Fibroblast of the aortic adventitia (primary cell): ENCODE data around the gene PAQR4. TPM values are rescaled to one million over a fixed set of nuclear protein-coding genes. Genes with fewer than 3 reads are reported as not detected.

ENCODE experiments used
- DNase-seq: peaks from one replicate; pipeline ENCODE4 v3.0.0-alpha.2; 2010; ENCODE audit warnings: low read depth
- H3K4me3 ChIP-seq: 2 replicates; pipeline ENCODE4 v1.5.1; 2011; ENCODE audit warnings: low read depth, mild to moderate bottlenecking, control low read depth, low read length, moderate library complexity
- total RNA-seq: library from RNA; depleted of rRNA; stranded (reverse); fragments of >200 nt; gene quantifications from 2 replicates; pipeline ENCODE4 v1.2.3, GENCODE V29; 2012; ENCODE audit warnings: low replicate concordance
- TF ChIP-seq, protein P1 (sequence below): IDR thresholded peaks from 2 replicates; pipeline ENCODE4 v1.5.1; 2011; ENCODE audit warnings: mild to moderate bottlenecking, low read length, control low read depth, inconsistent platforms; ENCODE audit not compliant: insufficient read depth

The PAQR4 gene
- total RNA-seq, 1 donor = 13.8 TPM

DNA sequence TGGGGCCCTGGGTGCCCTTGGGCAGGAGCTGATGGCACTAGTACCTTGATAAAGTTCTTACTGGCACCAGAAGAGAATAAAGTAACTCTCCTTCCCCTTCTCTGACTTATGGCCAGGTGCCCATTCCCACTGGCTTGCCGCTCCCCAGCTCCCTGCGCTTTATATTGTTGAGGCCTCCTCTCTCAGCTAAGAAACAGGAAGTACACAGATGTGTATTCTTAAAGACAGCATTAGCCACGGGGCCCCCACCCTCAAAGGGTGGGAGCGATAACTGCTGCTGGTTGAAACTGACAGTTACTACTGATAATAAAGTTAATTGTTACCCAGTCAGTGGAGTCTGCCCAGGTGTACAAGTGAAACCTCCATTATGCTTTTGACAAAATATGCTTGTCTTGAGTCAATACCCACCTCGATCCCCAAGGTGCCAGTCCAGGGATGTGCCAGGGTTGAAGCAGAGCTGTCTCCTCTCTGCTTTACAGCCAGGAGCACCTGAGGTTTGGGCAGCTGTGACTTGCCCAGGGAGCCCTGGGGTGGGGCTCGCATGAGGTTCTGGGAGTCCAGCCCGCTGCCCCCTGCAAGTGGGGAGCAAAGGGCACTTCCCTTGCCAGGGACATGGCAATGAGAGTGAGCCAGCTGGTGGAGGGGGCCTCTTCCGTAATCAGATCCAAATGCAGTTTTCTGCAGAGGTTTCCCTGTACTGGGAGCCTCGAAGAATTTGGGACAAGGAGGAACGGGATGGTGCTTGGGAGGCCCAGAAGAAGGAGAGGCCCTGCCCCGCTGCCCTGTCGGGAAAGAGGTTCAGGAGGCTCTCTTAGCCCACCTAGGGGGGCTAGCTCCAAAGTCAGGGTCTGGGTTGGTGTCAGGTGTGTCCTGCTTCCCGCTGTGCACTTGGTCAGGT is 38.2 kb downstream of the PAQR4 start:
- no peak for DNase-seq
- no peak overlapping the region for H3K4me3 ChIP-seq
- TF ChIP-seq, protein P1, sequence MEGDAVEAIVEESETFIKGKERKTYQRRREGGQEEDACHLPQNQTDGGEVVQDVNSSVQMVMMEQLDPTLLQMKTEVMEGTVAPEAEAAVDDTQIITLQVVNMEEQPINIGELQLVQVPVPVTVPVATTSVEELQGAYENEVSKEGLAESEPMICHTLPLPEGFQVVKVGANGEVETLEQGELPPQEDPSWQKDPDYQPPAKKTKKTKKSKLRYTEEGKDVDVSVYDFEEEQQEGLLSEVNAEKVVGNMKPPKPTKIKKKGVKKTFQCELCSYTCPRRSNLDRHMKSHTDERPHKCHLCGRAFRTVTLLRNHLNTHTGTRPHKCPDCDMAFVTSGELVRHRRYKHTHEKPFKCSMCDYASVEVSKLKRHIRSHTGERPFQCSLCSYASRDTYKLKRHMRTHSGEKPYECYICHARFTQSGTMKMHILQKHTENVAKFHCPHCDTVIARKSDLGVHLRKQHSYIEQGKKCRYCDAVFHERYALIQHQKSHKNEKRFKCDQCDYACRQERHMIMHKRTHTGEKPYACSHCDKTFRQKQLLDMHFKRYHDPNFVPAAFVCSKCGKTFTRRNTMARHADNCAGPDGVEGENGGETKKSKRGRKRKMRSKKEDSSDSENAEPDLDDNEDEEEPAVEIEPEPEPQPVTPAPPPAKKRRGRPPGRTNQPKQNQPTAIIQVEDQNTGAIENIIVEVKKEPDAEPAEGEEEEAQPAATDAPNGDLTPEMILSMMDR = no peak

DNA sequence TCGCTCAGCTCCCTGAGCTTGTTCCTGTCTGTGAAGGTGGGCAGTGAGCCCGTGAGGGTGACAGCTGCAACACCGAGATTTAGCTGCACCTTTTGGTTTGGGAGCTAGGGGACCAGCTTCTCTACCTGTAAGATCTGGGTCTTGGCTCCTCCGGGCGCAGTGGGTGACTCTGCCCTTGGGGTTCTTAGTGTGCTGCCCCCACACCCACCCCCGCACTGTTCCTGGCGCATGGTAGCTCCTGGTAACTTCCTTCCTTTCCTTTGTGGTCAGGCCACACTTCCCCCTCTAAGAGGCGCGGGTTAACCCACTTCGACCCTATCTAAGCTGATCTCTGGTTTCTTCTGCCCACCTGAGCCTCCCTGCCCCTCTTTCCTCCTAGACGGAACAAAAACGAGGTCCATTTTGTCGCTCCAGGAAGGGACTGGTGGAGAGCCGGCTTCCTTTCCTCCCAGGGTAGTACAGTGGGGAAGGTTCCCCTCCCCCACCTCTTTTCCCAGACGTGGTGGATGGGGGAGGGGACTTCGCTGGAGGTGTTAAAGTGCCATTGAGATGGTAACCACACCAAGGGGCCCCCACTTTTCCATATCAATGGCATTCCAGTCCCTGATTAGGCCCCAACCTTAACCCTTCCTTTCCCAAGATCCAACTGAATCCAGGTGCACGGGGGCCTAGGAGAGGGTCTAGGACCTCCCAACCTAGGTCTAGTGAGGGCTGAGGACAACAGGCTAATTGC is 39.0 kb downstream of the PAQR4 start:
- TF ChIP-seq, protein P1 = no peak
- no peak overlapping the region for H3K4me3 ChIP-seq
- no peak for DNase-seq

DNA sequence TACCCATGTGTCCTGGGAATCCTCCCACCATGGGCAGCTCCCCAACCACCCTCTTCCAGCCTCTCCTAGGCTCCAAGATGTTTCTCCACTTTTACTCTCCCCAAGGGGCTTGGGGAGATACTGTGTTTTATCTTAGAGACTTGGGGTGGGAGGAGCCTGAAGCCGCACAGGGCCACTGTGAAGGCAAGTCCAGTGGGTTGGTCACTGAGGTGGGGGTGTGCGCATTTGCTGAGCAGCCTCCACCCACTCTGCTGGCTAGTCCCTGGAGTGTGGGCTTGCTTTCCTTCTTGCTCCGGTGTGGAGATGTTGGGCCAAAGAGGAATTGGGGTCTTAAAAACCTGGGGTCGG is 39.5 kb downstream of the PAQR4 start:
- TF ChIP-seq, protein P1 = no peak
- H3K4me3 ChIP-seq = no peak overlapping the region
- no peak for DNase-seq

DNA sequence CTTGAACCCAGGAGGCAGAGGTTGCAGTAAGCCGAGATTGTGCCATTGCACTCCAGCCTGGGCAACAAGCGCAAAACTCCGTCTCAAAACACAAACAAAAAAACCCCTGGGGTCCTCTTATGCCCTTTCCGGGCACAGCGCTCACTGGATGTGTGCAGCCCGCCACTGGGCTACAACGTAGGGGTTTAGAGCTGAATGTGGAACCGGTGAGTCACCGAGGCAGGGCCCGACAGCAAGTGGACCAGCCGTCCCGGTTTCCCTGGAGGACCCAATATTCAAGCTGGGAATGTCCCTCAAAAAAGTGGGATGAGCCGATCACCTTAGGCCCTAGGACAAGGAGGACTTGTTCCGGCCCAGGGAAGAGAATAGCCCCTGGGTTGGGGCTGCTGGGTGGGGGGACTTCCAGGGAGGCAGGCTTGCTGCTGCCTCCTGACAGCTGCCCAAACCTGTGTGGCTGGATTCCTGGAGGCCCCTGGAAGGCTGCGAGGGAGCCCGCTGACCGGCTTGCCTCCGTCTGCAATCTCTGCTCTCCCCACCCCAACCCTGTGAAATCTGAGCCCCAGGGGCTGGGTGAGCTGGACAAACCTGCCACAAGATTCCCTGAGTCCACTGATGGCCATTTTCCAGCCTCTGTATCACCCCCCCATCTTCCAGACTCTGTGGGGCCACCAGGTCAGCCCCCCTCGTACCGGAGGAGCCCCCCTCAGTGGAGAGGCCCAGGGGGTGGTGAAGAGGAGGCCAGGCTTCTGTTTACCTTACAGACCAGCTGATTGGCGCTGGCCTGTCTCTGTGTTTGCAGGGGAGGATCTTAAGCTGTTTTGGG is 40.6 kb downstream of the PAQR4 start:
- no peak for DNase-seq
- TF ChIP-seq, protein P1 = no peak
- no peak overlapping the region for H3K4me3 ChIP-seq

DNA sequence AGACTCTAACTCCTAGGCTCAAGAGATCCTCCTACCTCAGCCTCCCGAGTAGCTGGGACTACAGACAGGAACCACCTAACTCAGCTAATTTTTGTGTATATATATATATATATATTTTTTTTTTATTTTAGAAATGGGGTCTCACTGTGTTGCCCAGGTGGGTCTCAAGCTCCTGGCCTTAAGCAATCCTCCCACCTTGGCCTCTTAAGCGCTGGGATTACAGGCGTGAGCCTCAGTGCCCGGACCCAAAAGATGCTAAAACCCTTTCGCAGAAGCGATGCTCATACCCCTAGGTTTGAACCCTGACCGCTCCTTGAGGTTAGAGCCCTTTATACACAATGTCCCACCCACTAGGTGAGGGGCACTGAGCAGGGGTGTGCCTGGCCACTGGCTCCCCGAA is 41.4 kb downstream of the PAQR4 start:
- TF ChIP-seq, protein P1 = no peak
- DNase-seq = no peak
- no peak overlapping the region for H3K4me3 ChIP-seq

DNA sequence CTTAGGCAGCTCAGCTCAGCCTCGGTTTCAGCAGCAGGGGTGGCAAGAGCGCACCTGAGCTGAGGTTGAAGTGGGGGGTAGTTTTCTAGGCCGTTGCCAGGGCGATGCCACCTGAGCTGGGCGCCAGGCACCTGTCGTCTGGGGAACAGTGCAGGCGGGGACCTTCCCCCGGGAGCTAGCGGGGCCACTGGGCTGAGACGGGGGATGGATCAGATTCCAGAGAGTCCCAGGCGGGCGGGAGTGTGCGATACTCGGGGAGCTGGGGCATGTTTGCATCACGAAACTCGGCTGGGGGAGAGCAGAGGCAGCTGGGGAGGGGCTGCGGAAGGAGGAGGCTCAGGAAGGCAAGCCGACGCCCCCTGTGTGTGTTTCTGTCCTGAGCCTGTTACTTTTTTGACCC is 43.1 kb downstream of the PAQR4 start:
- TF ChIP-seq, protein P1 = no peak

More for the DNA sequence above, 43.1 kb downstream of the PAQR4 start:
- no peak overlapping the region for H3K4me3 ChIP-seq
- DNase-seq = no peak
